Hepatocyte (in vitro differentiated cells): ENCODE measurements around the gene IZUMO1.

Experiments used
- CTCF ChIP-seq: fragments of 200-600 bp; sonication (generic); IDR thresholded peaks from 2 replicates; pipeline ENCODE4 v1.5.1; 2016; ENCODE audit warnings: antibody characterized with exemption, mild to moderate bottlenecking; ENCODE audit not compliant: poor library complexity
- EZH2phosphoT487 ChIP-seq: fragments of 200-600 bp; sonication (generic); IDR thresholded peaks from one replicate; pipeline ENCODE4 v1.6.1; 2018; ENCODE audit warnings: antibody characterized with exemption, mild to moderate bottlenecking, low read depth, moderate library complexity; ENCODE audit not compliant: unreplicated experiment, severe bottlenecking

GRCh38 chr19:48740164-48740972, 6.3 kb downstream of the IZUMO1 start, which contains the start of gene RASIP1:
- TF ChIP-seq EZH2phosphoT487, result no peak
- no peak for TF ChIP-seq CTCF
